Astrocyte (in vitro differentiated cells and primary cell): Measurements from ENCODE around the gene LAMA4.

ENCODE experiments used
- EZH2 ChIP-seq: IDR thresholded peaks from 2 replicates; pipeline ENCODE4 v1.6.1; 2012; ENCODE audit warnings: mild to moderate bottlenecking, low read length, inconsistent platforms; ENCODE audit not compliant: insufficient read depth
- TF ChIP-seq, protein P1 (sequence below): IDR thresholded peaks from 2 replicates; pipeline ENCODE4 v1.5.1; 2011; ENCODE audit warnings: low read depth, mild to moderate bottlenecking, inconsistent platforms, low read length, moderate library complexity; ENCODE audit not compliant: insufficient read depth

- no peak for TF ChIP-seq EZH2
- TF ChIP-seq, protein P1, sequence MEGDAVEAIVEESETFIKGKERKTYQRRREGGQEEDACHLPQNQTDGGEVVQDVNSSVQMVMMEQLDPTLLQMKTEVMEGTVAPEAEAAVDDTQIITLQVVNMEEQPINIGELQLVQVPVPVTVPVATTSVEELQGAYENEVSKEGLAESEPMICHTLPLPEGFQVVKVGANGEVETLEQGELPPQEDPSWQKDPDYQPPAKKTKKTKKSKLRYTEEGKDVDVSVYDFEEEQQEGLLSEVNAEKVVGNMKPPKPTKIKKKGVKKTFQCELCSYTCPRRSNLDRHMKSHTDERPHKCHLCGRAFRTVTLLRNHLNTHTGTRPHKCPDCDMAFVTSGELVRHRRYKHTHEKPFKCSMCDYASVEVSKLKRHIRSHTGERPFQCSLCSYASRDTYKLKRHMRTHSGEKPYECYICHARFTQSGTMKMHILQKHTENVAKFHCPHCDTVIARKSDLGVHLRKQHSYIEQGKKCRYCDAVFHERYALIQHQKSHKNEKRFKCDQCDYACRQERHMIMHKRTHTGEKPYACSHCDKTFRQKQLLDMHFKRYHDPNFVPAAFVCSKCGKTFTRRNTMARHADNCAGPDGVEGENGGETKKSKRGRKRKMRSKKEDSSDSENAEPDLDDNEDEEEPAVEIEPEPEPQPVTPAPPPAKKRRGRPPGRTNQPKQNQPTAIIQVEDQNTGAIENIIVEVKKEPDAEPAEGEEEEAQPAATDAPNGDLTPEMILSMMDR: no peak
These were observed 21.0 kb upstream of the LAMA4 start for GRCh38 chr6:112275365-112275764.
